CD4-positive, alpha-beta T cell treated with Interleukin-15 for 4 hours (primary cell): ENCODE results near the gene PRRG3.

Experiments
- DNase-seq: peaks from one replicate; pipeline ENCODE4 v3.0.0-alpha.2; 2020; ENCODE audit warnings: low spot score

The PRRG3 gene

GRCh38 chrX:151743651-151744470 is 48.6 kb downstream of the PRRG3 start:
- no peak for DNase-seq

- no peak for DNase-seq
Measured at GRCh38 chrX:151745651-151746050, 50.4 kb downstream of the PRRG3 start.

GRCh38 chrX:151746502-151746901 is 51.2 kb downstream of the PRRG3 start:
- no peak for DNase-seq

DNA sequence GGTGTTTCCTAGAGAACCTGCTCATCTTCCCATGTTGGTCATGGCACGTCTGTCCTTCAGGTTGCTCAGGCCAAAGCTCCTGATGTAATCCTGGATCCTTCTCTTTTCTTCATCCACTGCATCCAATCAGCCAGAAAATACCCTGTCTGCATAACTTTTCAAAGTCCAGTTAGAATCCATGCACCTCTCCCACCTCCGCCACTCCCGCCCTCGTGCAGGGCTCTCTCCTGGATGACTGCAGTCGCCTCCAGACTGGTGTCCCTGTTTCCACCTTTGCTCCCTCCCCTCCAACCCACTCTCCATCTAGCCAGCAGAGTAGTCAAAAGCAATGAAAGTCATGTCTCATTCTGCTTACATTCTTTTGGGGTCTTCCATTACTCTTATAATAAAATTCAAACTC is 55.3 kb downstream of the PRRG3 start:
- DNase-seq = no peak

- DNase-seq = no peak
Measured at GRCh38 chrX:151752847-151753246, 57.6 kb downstream of the PRRG3 start.

DNA sequence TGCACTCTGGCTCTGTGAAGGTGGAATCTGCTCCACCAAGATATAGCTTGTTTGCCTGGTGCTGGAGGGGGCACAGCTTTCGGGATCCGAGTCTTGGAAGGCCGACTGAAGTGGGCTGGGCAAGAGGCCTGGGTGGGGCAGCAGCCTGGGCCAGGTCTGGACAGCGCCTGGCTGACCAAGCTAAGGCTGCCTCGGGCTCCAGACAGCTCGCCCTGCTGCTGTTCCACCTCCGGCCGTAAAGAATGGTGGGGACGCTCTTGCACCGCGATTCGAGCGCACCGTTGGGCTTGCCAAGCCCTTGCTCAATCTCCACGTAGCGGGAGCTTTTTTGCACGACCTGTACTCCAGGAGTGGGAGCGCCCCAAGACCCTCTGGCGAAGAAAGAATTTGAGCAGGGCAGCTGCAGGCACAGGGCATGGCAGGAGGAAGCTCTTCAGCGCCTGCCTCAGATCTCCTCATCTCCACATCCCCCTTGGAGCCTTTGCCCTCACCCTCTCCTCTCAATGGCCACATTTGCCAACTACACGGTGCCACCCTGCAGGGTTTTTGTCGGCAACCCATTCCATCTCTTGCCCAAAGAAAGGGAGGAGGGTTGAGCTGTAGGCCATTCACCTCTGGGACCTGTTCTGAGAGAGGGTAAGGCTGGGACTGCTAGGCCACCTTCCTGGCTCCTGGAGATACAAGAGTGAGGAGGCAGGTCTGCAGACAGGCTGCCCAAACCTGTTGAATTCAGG is 58.2 kb downstream of the PRRG3 start:
- DNase-seq = no peak

- no peak for DNase-seq
Measured at GRCh38 chrX:151754047-151754429, 58.8 kb downstream of the PRRG3 start.

GRCh38 chrX:151754641-151755215 is 59.5 kb downstream of the PRRG3 start:
- no peak for DNase-seq
